HG02885 (cell line): Measurements from ENCODE around the gene POLR3H.

ENCODE experiments used
- ATAC-seq: cut with Tn5 transposase; IDR thresholded peaks from one replicate; pipeline ENCODE4 v1.9.1; 2021; ENCODE audit warnings: mild to moderate bottlenecking; ENCODE audit not compliant: unreplicated experiment, poor library complexity

Gene POLR3H

DNA sequence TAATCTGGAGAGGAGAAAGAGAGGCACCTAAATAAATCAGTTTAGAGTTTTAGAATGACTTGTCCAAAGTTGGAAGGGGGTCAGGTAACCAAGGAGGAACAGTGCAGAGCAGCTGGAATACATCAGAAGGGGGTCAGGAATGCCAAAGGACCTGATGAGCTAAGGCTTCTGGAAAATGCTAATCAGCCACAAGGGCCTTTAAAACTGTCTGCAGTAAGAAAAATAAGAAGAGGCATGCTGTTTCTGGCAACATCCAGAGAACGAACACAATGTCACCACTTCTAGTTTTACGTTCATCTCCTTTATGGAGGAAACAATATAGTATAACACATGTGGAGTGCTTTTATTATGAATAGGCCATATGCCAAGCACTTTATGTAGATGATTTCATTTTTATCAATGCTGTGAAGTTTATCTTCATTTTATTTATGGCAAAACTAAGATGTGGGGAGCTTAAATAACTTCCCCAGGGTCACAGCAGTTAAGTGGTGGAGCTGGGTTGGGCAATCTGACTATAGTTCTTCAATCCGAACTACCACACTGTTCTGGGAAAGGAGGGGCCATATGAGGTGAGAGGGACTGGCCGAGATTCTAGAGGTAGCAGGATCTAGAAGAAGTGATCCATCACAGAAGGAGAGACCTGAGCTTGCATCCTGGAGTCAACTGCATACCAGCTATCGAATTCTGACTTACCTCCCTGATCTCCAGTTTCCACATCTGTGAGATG, 52.7 kb downstream of the POLR3H start:
- ATAC-seq: no peak

GRCh38 chr22:41488596-41489385, 55.5 kb downstream of the POLR3H start:
- ATAC-seq: no peak

GRCh38 chr22:41488076-41488475, 56.2 kb downstream of the POLR3H start:
- ATAC-seq: no peak

DNA sequence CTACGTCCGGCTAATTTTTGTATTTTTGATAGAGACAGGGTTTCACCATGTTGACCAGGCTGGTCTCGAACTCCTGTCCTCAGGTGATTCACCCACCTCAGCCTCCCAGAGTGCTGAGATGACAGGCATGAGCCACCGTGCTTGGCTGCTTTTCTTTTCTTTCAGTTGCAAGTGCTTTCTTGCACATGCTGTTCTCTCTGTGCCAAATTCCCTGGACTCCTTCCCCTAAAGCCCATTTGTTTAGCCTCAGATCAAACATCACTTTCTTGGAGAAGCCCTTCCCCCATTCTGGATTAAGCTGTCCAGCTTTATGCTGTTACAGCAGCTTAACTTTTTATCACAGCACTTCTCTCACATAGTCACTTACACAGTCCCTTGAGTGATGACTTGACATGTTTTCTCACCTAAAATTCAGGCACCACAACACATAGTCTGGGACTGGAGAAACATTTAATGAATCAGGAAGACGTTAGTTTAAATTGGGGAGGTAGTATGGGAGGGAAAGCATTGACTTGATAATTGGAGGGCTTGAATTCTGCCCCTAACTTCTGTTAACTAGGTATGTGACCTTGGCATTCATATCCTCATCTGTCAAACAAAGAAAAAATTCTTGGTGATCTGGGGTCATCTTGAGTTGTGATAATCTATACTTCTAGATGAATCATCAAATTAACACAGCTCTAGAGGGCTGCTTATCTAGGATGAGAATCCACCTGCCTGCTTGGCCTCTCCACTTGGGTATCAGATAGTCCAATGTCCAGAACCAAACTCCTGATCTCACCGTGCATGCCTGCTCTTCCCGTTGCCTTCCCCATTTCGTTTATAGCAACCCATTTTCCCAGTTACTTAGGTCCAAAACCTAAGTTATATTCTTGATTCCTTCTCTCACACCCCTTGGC, 57.0 kb downstream of the POLR3H start:
- no peak for ATAC-seq

- ATAC-seq: no peak
Observed at GRCh38 chr22:41485033-41485432, 59.2 kb downstream of the POLR3H start.

DNA sequence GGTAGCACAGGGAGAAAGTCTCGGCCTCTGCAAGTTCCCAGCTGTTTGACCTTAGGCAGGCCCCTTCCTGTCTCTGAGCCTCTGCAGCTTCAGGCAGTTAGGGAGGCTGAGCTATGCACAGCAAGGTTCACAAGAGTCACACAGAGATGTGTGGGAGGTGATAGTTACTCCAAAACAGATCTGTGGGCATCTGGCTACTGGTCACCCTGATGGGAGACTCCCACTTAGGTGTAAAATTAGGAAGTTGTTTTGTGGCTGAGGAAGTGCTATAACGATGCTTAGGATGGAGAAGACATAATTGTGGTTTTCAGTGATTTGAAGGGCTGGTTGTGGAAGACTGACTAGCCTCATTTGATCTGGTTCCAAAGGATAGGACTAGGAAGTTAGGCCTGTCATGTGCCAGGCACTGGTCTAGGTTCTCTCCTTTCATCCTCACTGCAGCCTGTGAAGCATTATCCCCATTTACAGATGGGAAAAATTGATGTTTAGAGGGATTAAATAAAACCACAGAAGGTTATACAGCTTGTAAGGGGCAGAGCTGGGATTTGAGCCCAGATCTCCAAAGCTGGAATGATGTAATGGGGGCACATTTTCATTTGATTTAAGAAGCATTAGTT, 61.8 kb downstream of the POLR3H start:
- no peak for ATAC-seq

DNA sequence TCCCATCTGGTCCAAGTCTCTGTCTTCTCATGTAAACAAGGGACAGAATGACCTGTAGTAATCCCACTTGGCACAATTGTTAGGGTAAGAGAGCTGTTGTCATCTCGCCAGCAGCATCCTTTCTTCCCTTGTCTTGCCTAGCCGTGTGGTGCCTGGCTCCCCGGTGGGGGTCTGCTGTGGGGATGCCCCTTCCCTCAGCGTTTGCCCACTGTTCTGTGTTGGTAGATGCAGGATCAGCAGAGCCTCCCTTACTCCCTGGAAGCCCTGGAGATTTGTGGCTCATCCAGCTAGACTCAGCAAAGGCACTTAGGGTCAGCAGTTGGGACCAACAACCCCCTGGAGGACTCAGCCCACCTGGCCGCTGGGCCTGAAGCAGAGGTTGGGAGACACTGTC, 62.3 kb downstream of the POLR3H start:
- no peak for ATAC-seq

- ATAC-seq: no peak
Observed at GRCh38 chr22:41481131-41481830, 63.0 kb downstream of the POLR3H start.

DNA sequence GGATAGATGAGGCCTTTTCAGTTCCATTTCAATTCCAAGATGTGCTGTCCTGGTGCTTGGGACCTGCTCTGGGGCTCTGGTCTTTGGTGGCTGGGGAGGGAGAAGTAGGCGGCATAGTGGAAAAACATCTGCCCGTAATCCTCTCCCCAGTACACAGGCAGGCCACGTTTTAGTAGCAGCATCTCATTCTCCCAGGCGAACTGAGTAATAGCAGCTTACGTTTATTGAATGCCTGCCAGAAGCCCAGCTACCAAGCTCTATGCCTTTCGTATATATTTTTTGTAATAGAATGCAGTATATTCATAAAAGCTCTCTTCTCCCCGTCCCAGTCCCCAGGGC, 63.9 kb downstream of the POLR3H start:
- ATAC-seq: no peak

GRCh38 chr22:41479671-41480396, 64.4 kb downstream of the POLR3H start:
- ATAC-seq: no peak

- no peak for ATAC-seq
Observed at GRCh38 chr22:41478891-41479521, 65.3 kb downstream of the POLR3H start.

DNA sequence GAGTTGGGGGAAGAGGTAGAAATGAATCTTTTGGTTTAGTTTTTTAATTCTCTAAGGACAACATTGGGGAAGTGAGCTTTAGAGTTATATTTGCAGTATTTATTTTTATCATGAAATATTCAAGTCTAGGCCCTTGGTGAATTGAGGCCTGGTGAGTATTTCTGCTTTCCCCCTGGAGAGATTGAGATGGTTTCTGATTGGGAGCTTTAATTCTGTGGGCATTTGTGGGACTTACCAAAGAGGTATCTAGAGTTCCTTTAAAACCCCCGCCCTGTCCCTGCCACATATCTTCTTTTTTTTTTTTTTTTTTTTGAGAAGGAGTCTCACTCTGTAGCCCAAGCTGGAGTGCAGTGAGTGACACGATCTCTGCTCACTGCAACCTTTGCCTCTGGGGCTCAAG, 65.8 kb downstream of the POLR3H start:
- ATAC-seq: no peak
